Adrenal gland (tissue), 5 donors: ENCODE data around the gene TBXA2R.

ENCODE experiments used
- POLR2A ChIP-seq, 2 donors: fragments of 450-650 bp; IDR thresholded peaks; one replicate each; pipeline ENCODE4 v1.6.1; 2017; ENCODE audit warnings: antibody characterized with exemption in 2 of 2, mild to moderate bottlenecking in 2 of 2, moderate library complexity in 1 of 2
- TF ChIP-seq, protein P1 (sequence below), 6 experiments: fragments of 450-650 bp in 4 of 6; fragments of 200-600 bp in 2 of 6; sonication (generic) in 1 of 6; IDR thresholded peaks; 1 replicate in 5 of 6; 2 replicates in 1 of 6; pipeline versions ENCODE4 v1.5.1 to v1.8.0; 2016 to 2021; ENCODE audit warnings: antibody characterized with exemption in 6 of 6, mild to moderate bottlenecking in 2 of 6, moderate library complexity in 1 of 6
- donor health status: DM: no; HTN: no; CAD: no.

DNA sequence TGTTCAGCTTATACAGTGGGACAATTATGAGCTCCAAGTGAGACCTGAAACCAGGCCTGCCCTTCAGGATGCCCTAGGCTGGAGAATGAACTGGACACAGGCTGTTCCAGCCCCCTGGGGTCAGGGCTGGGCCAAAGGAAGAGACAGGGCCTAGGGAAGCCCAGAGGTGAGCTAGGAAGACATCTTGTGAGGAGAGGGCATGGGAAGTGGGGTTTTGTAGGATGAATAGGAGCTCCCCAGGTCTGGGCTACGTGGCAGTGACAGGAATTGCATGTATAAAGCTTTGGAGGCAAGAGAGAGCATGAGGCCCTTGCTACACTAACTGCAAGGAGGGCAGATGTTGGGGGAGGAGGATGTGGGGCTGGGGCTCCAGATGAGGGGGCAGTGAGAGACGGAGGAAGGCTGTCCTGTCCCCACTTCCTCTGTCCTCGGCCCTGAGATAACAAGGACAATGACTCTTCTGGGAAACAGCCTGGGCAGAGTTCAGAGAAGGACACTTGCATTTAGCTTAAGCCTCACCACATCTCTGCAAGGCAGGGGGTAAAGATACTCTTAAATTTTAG is 1.5 kb upstream of the TBXA2R start:
- TF ChIP-seq, protein P1, sequence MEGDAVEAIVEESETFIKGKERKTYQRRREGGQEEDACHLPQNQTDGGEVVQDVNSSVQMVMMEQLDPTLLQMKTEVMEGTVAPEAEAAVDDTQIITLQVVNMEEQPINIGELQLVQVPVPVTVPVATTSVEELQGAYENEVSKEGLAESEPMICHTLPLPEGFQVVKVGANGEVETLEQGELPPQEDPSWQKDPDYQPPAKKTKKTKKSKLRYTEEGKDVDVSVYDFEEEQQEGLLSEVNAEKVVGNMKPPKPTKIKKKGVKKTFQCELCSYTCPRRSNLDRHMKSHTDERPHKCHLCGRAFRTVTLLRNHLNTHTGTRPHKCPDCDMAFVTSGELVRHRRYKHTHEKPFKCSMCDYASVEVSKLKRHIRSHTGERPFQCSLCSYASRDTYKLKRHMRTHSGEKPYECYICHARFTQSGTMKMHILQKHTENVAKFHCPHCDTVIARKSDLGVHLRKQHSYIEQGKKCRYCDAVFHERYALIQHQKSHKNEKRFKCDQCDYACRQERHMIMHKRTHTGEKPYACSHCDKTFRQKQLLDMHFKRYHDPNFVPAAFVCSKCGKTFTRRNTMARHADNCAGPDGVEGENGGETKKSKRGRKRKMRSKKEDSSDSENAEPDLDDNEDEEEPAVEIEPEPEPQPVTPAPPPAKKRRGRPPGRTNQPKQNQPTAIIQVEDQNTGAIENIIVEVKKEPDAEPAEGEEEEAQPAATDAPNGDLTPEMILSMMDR (IDR thresholded peaks at IDR 0.05), result no peak
- no peak for TF ChIP-seq POLR2A (IDR thresholded peaks at IDR 0.05)
